ENCODE data around the gene TMEM242.

DNA sequence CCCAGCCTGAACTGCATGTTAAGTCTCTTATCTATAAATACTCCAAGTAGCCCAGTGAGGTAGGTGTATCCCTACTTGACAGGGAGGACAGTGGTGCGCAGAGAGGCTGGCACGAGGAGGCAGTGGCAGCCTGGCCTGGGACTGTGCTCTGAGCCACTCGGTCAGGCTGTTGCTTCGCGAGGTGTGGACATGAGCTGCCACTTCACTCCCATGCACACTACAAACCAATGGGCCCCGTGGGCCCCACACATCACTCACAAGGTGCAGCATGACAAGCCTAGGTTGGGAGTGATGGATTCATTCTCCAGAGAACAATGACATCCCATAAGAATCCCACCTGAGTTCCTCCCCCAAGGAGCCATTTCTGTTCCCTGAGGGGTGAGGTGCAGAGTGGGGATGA, 54.9 kb downstream of the TMEM242 start:
- TF ChIP-seq EZH2 (IDR thresholded peaks at IDR 0.05; ENCODE audit: insufficient read depth, poor library complexity, severe bottlenecking) = no peak
- no peak for TF ChIP-seq EZH2phosphoT487 (IDR thresholded peaks at IDR 0.05; ENCODE audit: insufficient read depth, low read depth)
